ENCODE results near the gene OPCML.

Gene OPCML

GRCh38 chr11:132623511-132623910, 908.8 kb downstream of the OPCML start:
- DNase-seq (ENCODE audit: low spot score), result no peak
- no peak for TF ChIP-seq CTCF (IDR thresholded peaks at IDR 0.05; ENCODE audit: extremely low read depth, missing control alignments)

- no peak for TF ChIP-seq CTCF (IDR thresholded peaks at IDR 0.05; ENCODE audit: extremely low read depth, missing control alignments)
Measured at GRCh38 chr11:132621976-132622580, 910.2 kb downstream of the OPCML start.

GRCh38 chr11:132620423-132620822, 911.9 kb downstream of the OPCML start:
- DNase-seq (ENCODE audit: low spot score), result no peak
- no peak for TF ChIP-seq CTCF (IDR thresholded peaks at IDR 0.05; ENCODE audit: extremely low read depth, missing control alignments)

More at GRCh38 chr11:132621976-132622580, 910.2 kb downstream of the OPCML start:
- no peak for DNase-seq (ENCODE audit: low spot score)

- TF ChIP-seq CTCF (IDR thresholded peaks at IDR 0.05; ENCODE audit: extremely low read depth, missing control alignments), result no peak
- no peak for DNase-seq (ENCODE audit: low spot score)
Measured at GRCh38 chr11:132610791-132611190, 921.5 kb downstream of the OPCML start.

GRCh38 chr11:132610216-132610615, 922.1 kb downstream of the OPCML start:
- no peak for DNase-seq (ENCODE audit: low spot score)
- no peak for TF ChIP-seq CTCF (IDR thresholded peaks at IDR 0.05; ENCODE audit: extremely low read depth, missing control alignments)

- no peak for TF ChIP-seq CTCF (IDR thresholded peaks at IDR 0.05; ENCODE audit: extremely low read depth, missing control alignments)
- DNase-seq (ENCODE audit: low spot score), result no peak
Measured at GRCh38 chr11:132607575-132607974, 924.7 kb downstream of the OPCML start.

- no peak for DNase-seq (ENCODE audit: low spot score)
- TF ChIP-seq CTCF (IDR thresholded peaks at IDR 0.05; ENCODE audit: extremely low read depth, missing control alignments), result no peak
Measured at GRCh38 chr11:132605825-132606570, 926.3 kb downstream of the OPCML start.
